H9 (cell line): Measurements from ENCODE around the gene SLC25A3. TPM values are rescaled to one million over a fixed set of nuclear protein-coding genes. Genes with fewer than 3 reads are reported as not detected.

Source experiments
- DNase-seq: peaks from one replicate; pipeline ENCODE4 v3.0.0-alpha.2; 2017
- H2AFZ ChIP-seq: one replicate; pipeline ENCODE4 v1.6.1; 2013; ENCODE audit warnings: mild to moderate bottlenecking, low read length, control low read depth, moderate library complexity
- H2AK5ac ChIP-seq: 2 replicates; pipeline ENCODE4 v1.6.1; 2013; ENCODE audit warnings: low read length, control low read depth, mixed read lengths; ENCODE audit not compliant: insufficient read length
- H2BK120ac ChIP-seq: one replicate; pipeline ENCODE4 v1.6.1; 2013; ENCODE audit warnings: low read depth, mild to moderate bottlenecking, low read length, control low read depth, inconsistent platforms; ENCODE audit not compliant: poor library complexity, severe bottlenecking
- H2BK12ac ChIP-seq: 2 replicates; pipeline ENCODE4 v1.6.1; 2013; ENCODE audit warnings: low read length, control low read depth, mixed read lengths, low read depth; ENCODE audit not compliant: insufficient read length
- H2BK15ac ChIP-seq: 2 replicates; pipeline ENCODE4 v1.6.1; 2013; ENCODE audit warnings: low read depth, low read length, control low read depth
- H2BK20ac ChIP-seq: one replicate; pipeline ENCODE4 v1.6.1; 2013; ENCODE audit warnings: low read depth, mild to moderate bottlenecking, low read length, control low read depth, inconsistent platforms; ENCODE audit not compliant: poor library complexity, severe bottlenecking
- H2BK5ac ChIP-seq: 2 replicates; pipeline ENCODE4 v1.6.1; 2013; ENCODE audit warnings: low read length, control low read depth, mixed read lengths; ENCODE audit not compliant: insufficient read length
- H3K14ac ChIP-seq: 2 replicates; pipeline ENCODE4 v1.6.1; 2013; ENCODE audit warnings: low read length, control low read depth; ENCODE audit not compliant: insufficient read depth
- H3K18ac ChIP-seq: 2 replicates; pipeline ENCODE4 v1.6.1; 2013; ENCODE audit warnings: low read depth, mild to moderate bottlenecking, mixed read lengths, low read length, control low read depth; ENCODE audit not compliant: insufficient read length
- H3K23ac ChIP-seq: 2 replicates; pipeline ENCODE4 v1.6.1; 2013; ENCODE audit warnings: low read length, control low read depth, mixed read lengths, low read depth; ENCODE audit not compliant: insufficient read length
- H3K23me2 ChIP-seq: 2 replicates; pipeline ENCODE4 v1.6.1; 2013; ENCODE audit warnings: low read depth, mild to moderate bottlenecking, mixed read lengths, low read length, control low read depth; ENCODE audit not compliant: insufficient read length, poor library complexity, severe bottlenecking
- H3K27ac ChIP-seq: 2 replicates; pipeline ENCODE4 v1.5.1; 2013; ENCODE audit warnings: low read length, control low read depth, mixed read lengths, low read depth; ENCODE audit not compliant: insufficient read length
- H3K27me3 ChIP-seq: 2 replicates; pipeline ENCODE4 v1.6.1; 2013; ENCODE audit warnings: low read length, control low read depth, inconsistent platforms; ENCODE audit not compliant: insufficient read depth
- H3K4ac ChIP-seq: 2 replicates; pipeline ENCODE4 v1.6.1; 2013; ENCODE audit warnings: low read depth, mild to moderate bottlenecking, control low read depth, inconsistent platforms, low read length, moderate library complexity
- H3K4me1 ChIP-seq: 2 replicates; pipeline ENCODE4 v1.6.1; 2013; ENCODE audit warnings: low read length, control low read depth, inconsistent platforms; ENCODE audit not compliant: insufficient read depth
- H3K4me2 ChIP-seq: 2 replicates; pipeline ENCODE4 v1.6.1; 2013; ENCODE audit warnings: low read length, control low read depth, mixed read lengths; ENCODE audit not compliant: insufficient read length, insufficient read depth
- H3K56ac ChIP-seq: 2 replicates; pipeline ENCODE4 v1.6.1; 2013; ENCODE audit warnings: low read depth, mild to moderate bottlenecking, mixed read lengths, low read length, control low read depth; ENCODE audit not compliant: insufficient read length
- H3K79me1 ChIP-seq: 2 replicates; pipeline ENCODE4 v1.6.1; 2013; ENCODE audit warnings: low read depth, mild to moderate bottlenecking, moderate library complexity, low read length, control low read depth, inconsistent platforms; ENCODE audit not compliant: insufficient read depth, poor library complexity, severe bottlenecking
- H3K79me2 ChIP-seq: 2 replicates; pipeline ENCODE4 v1.6.1; 2013; ENCODE audit warnings: low read length, control low read depth, inconsistent platforms; ENCODE audit not compliant: insufficient read depth
- H3K9ac ChIP-seq: 2 replicates; pipeline ENCODE4 v1.6.1; 2013; ENCODE audit warnings: low read length, control low read depth, mixed read lengths; ENCODE audit not compliant: insufficient read length; ENCODE audit errors: extremely low read depth
- H3K9me3 ChIP-seq: one replicate; pipeline ENCODE4 v1.6.1; 2013; ENCODE audit warnings: low read depth, low read length, inconsistent platforms; ENCODE audit not compliant: control insufficient read depth
- H3T11ph ChIP-seq: one replicate; pipeline ENCODE4 v1.6.1; 2013; ENCODE audit warnings: mild to moderate bottlenecking, low read length, control low read depth, inconsistent platforms
- H4K20me1 ChIP-seq: one replicate; pipeline ENCODE4 v1.6.1; 2013; ENCODE audit not compliant: control insufficient read depth, insufficient read length, insufficient read depth
- H4K5ac ChIP-seq: 2 replicates; pipeline ENCODE4 v1.6.1; 2013; ENCODE audit warnings: low read depth, mild to moderate bottlenecking, mixed read lengths, low read length, control low read depth; ENCODE audit not compliant: insufficient read length
- H4K8ac ChIP-seq: replicated peaks from 2 replicates; pipeline ENCODE4 v1.6.1; 2013; ENCODE audit warnings: low read length, control low read depth, mixed read lengths, low read depth; ENCODE audit not compliant: insufficient read length
- H4K91ac ChIP-seq: 2 replicates; pipeline ENCODE4 v1.6.1; 2013; ENCODE audit warnings: low read depth, mild to moderate bottlenecking, moderate library complexity, mixed read lengths, low read length, control low read depth; ENCODE audit not compliant: insufficient read length
- H3K27ac Mint-ChIP-seq, 3 experiments: 2 replicates in 2 of 3; 3 replicates in 1 of 3; pipeline ENCODE4 v1.8.0; 2020 to 2021; ENCODE audit warnings: mixed read lengths in 3 of 3, mild to moderate bottlenecking in 1 of 3, moderate library complexity in 1 of 3
- H3K27me3 Mint-ChIP-seq: 2 replicates; pipeline ENCODE4 v1.8.0; 2021; ENCODE audit warnings: low read depth, mild to moderate bottlenecking, moderate library complexity, mixed read lengths
- H3K36me3 Mint-ChIP-seq, 3 experiments: 2 replicates in 2 of 3; 3 replicates in 1 of 3; pipeline ENCODE4 v1.8.0; 2020 to 2021; ENCODE audit warnings: low read depth in 3 of 3, mixed read lengths in 3 of 3; ENCODE audit not compliant: insufficient read depth in 1 of 3
- H3K4me1 Mint-ChIP-seq, 2 experiments: 2 replicates each; pipeline ENCODE4 v1.8.0; 2020; ENCODE audit warnings: mixed read lengths in 2 of 2
- H3K4me3 Mint-ChIP-seq, 2 experiments: 2 replicates in 1 of 2; 3 replicates in 1 of 2; pipeline ENCODE4 v1.8.0; 2020 to 2021; ENCODE audit warnings: mild to moderate bottlenecking in 2 of 2, mixed read lengths in 2 of 2, moderate library complexity in 1 of 2
- H3K9me3 Mint-ChIP-seq, 2 experiments: 2 replicates in 1 of 2; 3 replicates in 1 of 2; pipeline ENCODE4 v1.8.0; 2020; ENCODE audit warnings: mild to moderate bottlenecking in 2 of 2, mixed read lengths in 2 of 2, moderate library complexity in 1 of 2
- WGBS: extraction: QIAGEN DNeasy Blood & Tissue Kit; methylation state at CpG from one replicate; pipeline ENCODE4 v1.1.7; 2013; ENCODE audit warnings: missing lambda C conversion rate, low lambda C conversion rate, mixed read lengths; ENCODE audit not compliant: insufficient read length; ENCODE audit errors: extremely low coverage; 5-methylcytosine and 5-hydroxymethylcytosine counted together
- total RNA-seq: library from RNA; stranded (reverse); gene quantifications from 2 replicates; pipeline ENCODE4 v1.2.1, GENCODE V29; 2021
- TF ChIP-seq, protein P1 (sequence below): fragments of 200-600 bp; sonication (generic); conservative IDR thresholded peaks from 3 replicates; pipeline ENCODE4 v1.8.0; 2021; ENCODE audit warnings: antibody characterized with exemption, mild to moderate bottlenecking

Gene SLC25A3
- total RNA-seq, 1 experiment from 2014 or later, result 673 TPM

GRCh38 chr12:98646294-98647090 is 53.0 kb downstream of the SLC25A3 start:
- Histone ChIP-seq H4K8ac (no peak overlapping the region), H3K79me2 (no peaks in the 10 kb centered on the region; the same call in 1 of the 2 replicates), H2BK12ac (no peak overlapping the region), H3K4ac (no peak overlapping the region), H3K9ac (no peak overlapping the region), H2BK20ac (no peak overlapping the region), H2BK5ac (no peak overlapping the region), H3K23me2 (no peaks in the 10 kb centered on the region), H3K18ac (no peak overlapping the region), H3K27me3 (no peaks in the 10 kb centered on the region), H2BK120ac (no peak overlapping the region), H3K4me2 (peak overlapping the region; percentile 47), H2AFZ (no peak overlapping the region), H2BK15ac (no peak overlapping the region), H4K91ac (no peak overlapping the region), H4K5ac (no peak overlapping the region), H3K4me1 (no peaks in the 10 kb centered on the region; the same call in 1 of the 2 replicates), H4K20me1 (peaks cover 3% of the 10 kb centered on the region), H3K9me3 (no peaks in the 10 kb centered on the region), H3K79me1 (no peaks in the 10 kb centered on the region), H3K56ac (no peak overlapping the region), H3K27ac (no peak overlapping the region), H3T11ph (no peak overlapping the region), H2AK5ac (no peak overlapping the region), H3K23ac (no peak overlapping the region), H3K14ac (no peak overlapping the region)
- WGBS, result no CpG with 5 or more reads among the region's 8 CpGs
- Mint-ChIP-seq H3K36me3 (peaks cover 13 to 28% (median 25%) of the 10 kb centered on the region in 3 experiments), H3K4me1 (peaks cover 12 to 18% of the 10 kb centered on the region in 2 experiments), H3K27ac (no peak overlapping the region), H3K4me3 (peak overlapping the region; percentile 94 to 97), H3K27me3 (no peaks in the 10 kb centered on the region), H3K9me3 (no peaks in the 10 kb centered on the region; a peak in 1 of 5 replicates)
- TF ChIP-seq, protein P1, sequence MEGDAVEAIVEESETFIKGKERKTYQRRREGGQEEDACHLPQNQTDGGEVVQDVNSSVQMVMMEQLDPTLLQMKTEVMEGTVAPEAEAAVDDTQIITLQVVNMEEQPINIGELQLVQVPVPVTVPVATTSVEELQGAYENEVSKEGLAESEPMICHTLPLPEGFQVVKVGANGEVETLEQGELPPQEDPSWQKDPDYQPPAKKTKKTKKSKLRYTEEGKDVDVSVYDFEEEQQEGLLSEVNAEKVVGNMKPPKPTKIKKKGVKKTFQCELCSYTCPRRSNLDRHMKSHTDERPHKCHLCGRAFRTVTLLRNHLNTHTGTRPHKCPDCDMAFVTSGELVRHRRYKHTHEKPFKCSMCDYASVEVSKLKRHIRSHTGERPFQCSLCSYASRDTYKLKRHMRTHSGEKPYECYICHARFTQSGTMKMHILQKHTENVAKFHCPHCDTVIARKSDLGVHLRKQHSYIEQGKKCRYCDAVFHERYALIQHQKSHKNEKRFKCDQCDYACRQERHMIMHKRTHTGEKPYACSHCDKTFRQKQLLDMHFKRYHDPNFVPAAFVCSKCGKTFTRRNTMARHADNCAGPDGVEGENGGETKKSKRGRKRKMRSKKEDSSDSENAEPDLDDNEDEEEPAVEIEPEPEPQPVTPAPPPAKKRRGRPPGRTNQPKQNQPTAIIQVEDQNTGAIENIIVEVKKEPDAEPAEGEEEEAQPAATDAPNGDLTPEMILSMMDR, result no peak
- DNase-seq, result no peak
